HG03469 (cell line): Measurements from ENCODE around the gene BPIFB4.

Source experiments
- ATAC-seq: cut with Tn5 transposase; IDR thresholded peaks from one replicate; pipeline ENCODE4 v1.9.1; 2021; ENCODE audit warnings: mild to moderate bottlenecking, moderate library complexity, moderate number of reproducible peaks; ENCODE audit not compliant: unreplicated experiment

BPIFB4 gene

DNA sequence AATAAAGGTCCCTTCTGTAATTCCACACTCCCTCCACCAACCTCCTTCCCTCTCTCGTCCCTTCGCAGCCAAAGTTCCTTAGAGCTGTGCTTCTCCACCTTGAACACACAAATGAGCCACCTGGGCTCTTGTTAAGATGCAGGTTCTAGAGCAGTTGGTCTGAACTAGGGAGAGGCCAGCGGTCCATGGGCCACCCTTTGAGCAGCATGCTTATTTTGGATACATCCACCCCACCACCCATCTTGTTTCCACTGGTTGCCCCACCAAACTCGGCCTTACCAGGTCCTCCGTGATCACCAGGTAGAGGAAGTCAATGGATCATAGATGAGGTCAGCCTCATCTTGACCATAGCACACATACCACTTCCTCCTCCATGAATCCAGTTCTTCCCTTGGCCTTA is 81.2 kb downstream of the BPIFB4 start:
- no peak for ATAC-seq
